Loucy (cell line): ENCODE data around the gene POLA2.

ENCODE experiments used
- H2AFZ ChIP-seq: fragments of 200-600 bp; sonication (generic); 2 replicates; pipeline ENCODE4 v1.6.0; 2016; ENCODE audit warnings: antibody characterized with exemption, mild to moderate bottlenecking, low read length, moderate library complexity
- H3F3A ChIP-seq: fragments of 200-600 bp; 2 replicates; pipeline ENCODE4 v1.6.0; 2016; ENCODE audit warnings: antibody characterized with exemption, low read depth, mild to moderate bottlenecking
- H3K27me3 ChIP-seq: fragments of 200-600 bp; sonication (generic); 2 replicates; pipeline ENCODE4 v1.6.1; 2014; ENCODE audit warnings: low read length, mild to moderate bottlenecking; ENCODE audit not compliant: insufficient read depth, poor library complexity, severe bottlenecking
- H3K36me3 ChIP-seq: fragments of 200-600 bp; sonication (generic); 2 replicates; pipeline ENCODE4 v1.6.1; 2016; ENCODE audit warnings: low read length; ENCODE audit not compliant: insufficient read depth
- H3K4me1 ChIP-seq: fragments of 200-600 bp; sonication (generic); 2 replicates; pipeline ENCODE4 v1.5.1; 2014; ENCODE audit warnings: low read length, mild to moderate bottlenecking; ENCODE audit not compliant: insufficient read depth, poor library complexity, severe bottlenecking
- H3K4me2 ChIP-seq: fragments of 200-600 bp; sonication (generic); 2 replicates; pipeline ENCODE4 v1.6.0; 2014; ENCODE audit warnings: antibody characterized with exemption, low read length, low read depth, mild to moderate bottlenecking; ENCODE audit not compliant: poor library complexity, severe bottlenecking
- H3K4me3 ChIP-seq: fragments of 200-600 bp; sonication (generic); 2 replicates; pipeline ENCODE4 v1.5.1; 2014; ENCODE audit warnings: low read length, mild to moderate bottlenecking, mixed read lengths; ENCODE audit not compliant: poor library complexity, severe bottlenecking
- H3K79me2 ChIP-seq: fragments of 200-600 bp; sonication (generic); 2 replicates; pipeline ENCODE4 v1.6.1; 2014; ENCODE audit warnings: low read length; ENCODE audit not compliant: insufficient read depth
- H3K9ac ChIP-seq: fragments of 200-600 bp; sonication (generic); 2 replicates; pipeline ENCODE4 v1.6.0; 2014; ENCODE audit warnings: mild to moderate bottlenecking, low read depth, low read length, moderate library complexity; ENCODE audit not compliant: poor library complexity, severe bottlenecking
- H3K9me2 ChIP-seq: fragments of 200-600 bp; sonication (generic); replicated peaks from 2 replicates; pipeline ENCODE4 v1.6.1; 2016; ENCODE audit warnings: low read depth, low read length, mixed read lengths
- H3K9me3 ChIP-seq: fragments of 200-600 bp; sonication (generic); 2 replicates; pipeline ENCODE4 v1.6.1; 2014; ENCODE audit warnings: mild to moderate bottlenecking, antibody characterized with exemption, low read length, low read depth; ENCODE audit not compliant: insufficient read depth
- H4K20me1 ChIP-seq: fragments of 200-600 bp; sonication (generic); 2 replicates; pipeline ENCODE4 v1.6.0; 2014; ENCODE audit warnings: antibody characterized with exemption, low read length, mild to moderate bottlenecking; ENCODE audit not compliant: insufficient read depth, poor library complexity, severe bottlenecking
- EZH2phosphoT487 ChIP-seq: fragments of 200-600 bp; IDR thresholded peaks from 2 replicates; pipeline ENCODE4 v1.6.1; 2018; ENCODE audit warnings: antibody characterized with exemption, mild to moderate bottlenecking, moderate library complexity, borderline replicate concordance
- TF ChIP-seq, protein P1 (sequence below): fragments of 200-600 bp; sonication (generic); conservative IDR thresholded peaks from 2 replicates; pipeline ENCODE4 v1.5.1; 2014; ENCODE audit warnings: mild to moderate bottlenecking, antibody characterized with exemption, low read length

The POLA2 gene

DNA sequence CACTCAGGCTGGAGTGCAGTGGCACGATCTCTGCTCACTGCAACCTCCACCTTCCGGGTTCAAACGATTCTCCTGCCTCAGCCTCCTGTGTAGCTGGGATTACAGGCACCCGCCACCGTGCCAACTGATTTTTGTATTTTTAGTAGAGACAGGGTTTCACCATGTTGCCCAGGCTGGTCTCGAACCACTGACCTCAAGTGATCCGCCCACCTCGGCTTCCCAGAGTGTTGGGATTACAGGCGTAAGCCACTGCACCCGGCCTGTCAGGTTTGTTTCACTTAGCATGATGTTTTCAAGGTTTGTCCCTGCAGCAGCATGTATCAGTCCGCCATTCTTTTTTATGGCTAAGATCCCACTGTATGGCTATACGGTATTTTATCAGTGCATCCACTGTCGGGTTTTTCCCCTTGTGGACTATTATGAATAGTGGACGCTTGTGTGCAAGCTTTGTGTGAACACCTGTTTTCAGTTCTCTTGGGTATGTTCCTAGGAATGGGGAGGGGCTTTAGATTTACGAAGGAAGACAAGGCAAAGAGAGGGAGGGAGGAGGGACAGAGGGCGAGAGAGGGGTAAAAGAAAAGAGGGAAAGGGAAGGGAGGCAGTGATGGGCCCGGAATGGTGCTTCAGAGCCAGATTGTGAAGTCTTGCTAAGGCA lies 39.0 kb downstream of the POLA2 start:
- H3K9ac ChIP-seq: no peak overlapping the region
- no peak overlapping the region for H3K4me2 ChIP-seq
- H3K9me3 ChIP-seq: no peaks in the 10 kb centered on the region
- no peaks in the 10 kb centered on the region for H3F3A ChIP-seq
- H4K20me1 ChIP-seq: no peaks in the 10 kb centered on the region
- no peak overlapping the region for H3K4me3 ChIP-seq
- H3K4me1 ChIP-seq: no peaks in the 10 kb centered on the region
- no peaks in the 10 kb centered on the region for H3K79me2 ChIP-seq
- H2AFZ ChIP-seq: no peak overlapping the region
- H3K27me3 ChIP-seq: no peaks in the 10 kb centered on the region
- no peaks in the 10 kb centered on the region for H3K9me2 ChIP-seq
- H3K36me3 ChIP-seq: peaks cover 40% of the 10 kb centered on the region; the same call in 1 of the 2 replicates
- TF ChIP-seq, protein P1, sequence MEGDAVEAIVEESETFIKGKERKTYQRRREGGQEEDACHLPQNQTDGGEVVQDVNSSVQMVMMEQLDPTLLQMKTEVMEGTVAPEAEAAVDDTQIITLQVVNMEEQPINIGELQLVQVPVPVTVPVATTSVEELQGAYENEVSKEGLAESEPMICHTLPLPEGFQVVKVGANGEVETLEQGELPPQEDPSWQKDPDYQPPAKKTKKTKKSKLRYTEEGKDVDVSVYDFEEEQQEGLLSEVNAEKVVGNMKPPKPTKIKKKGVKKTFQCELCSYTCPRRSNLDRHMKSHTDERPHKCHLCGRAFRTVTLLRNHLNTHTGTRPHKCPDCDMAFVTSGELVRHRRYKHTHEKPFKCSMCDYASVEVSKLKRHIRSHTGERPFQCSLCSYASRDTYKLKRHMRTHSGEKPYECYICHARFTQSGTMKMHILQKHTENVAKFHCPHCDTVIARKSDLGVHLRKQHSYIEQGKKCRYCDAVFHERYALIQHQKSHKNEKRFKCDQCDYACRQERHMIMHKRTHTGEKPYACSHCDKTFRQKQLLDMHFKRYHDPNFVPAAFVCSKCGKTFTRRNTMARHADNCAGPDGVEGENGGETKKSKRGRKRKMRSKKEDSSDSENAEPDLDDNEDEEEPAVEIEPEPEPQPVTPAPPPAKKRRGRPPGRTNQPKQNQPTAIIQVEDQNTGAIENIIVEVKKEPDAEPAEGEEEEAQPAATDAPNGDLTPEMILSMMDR: no peak
- no peak for TF ChIP-seq EZH2phosphoT487

DNA sequence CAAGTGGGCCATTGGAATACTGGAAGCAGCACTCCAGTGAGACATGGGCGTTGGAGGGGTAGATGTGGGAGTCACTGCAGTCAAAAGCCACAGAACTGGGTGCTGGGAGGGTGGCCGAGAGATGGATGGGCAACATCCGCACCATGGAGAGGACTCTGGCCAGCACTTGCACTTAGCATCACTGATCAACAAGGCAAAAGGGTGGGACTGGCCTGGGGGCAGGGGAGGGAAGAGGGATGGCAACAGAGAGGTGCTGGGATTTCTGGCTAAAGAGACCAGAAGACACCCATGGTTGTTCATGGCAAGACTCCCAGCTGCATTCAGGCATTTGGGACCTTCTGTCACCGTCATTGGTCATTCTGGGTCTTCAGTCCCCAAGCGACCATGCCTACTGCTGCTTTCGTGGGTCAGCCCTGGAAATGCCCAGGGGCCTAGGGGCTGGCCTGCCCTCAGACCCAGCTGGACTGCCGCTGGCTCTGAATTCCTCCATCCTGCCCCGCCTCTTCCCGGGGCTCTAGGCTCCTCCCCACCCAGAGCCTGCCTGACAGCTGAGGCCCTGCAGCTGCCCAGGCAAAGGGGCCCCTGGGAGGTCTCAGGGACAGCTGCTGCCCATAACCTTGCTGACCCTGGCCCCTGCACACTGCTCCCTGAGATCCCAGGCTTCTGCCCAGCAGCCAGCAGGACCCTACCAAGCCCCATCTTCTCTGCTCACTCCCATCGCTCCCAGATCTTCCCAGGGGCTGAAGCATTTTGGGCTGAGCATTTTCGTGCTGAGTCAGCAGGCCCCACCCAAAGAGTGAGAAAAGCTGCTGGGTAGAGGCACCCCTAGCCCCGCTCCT lies 39.9 kb downstream of the POLA2 start:
- Histone ChIP-seq H3K4me1 (no peaks in the 10 kb centered on the region), H3K4me3 (no peak overlapping the region), H3K9me3 (no peaks in the 10 kb centered on the region), H3K4me2 (no peak overlapping the region), H3K9ac (no peak overlapping the region), H3K79me2 (no peaks in the 10 kb centered on the region), H3F3A (no peaks in the 10 kb centered on the region), H3K27me3 (no peaks in the 10 kb centered on the region), H4K20me1 (no peaks in the 10 kb centered on the region), H3K9me2 (no peaks in the 10 kb centered on the region), H3K36me3 (peaks cover 32% of the 10 kb centered on the region; the same call in 1 of the 2 replicates), H2AFZ (no peak overlapping the region)
- TF ChIP-seq EZH2phosphoT487: no peak
- TF ChIP-seq, protein P1: no peak

DNA sequence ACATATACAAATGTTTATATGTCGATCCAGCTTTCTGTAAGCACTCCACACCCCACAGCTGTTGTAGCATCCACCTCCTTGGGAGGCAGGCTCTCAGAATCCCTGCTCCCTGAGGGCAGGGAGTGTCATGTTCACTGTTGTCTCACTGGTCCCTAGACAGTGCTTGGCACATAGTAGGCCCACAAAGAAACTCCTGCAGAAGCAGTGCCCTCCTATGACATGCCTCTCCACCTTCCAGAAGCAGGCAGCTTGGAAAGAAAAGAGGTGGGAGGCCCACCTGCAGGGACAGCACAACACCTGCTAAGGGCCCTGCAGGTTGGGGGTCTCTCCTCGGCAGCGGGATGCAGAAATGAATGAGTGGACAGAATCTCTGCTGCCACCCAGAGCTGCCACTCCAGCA lies 41.8 kb downstream of the POLA2 start:
- TF ChIP-seq, protein P1: no peak
- no peak for TF ChIP-seq EZH2phosphoT487
- no peaks in the 10 kb centered on the region for H3F3A ChIP-seq
- no peak overlapping the region for H3K4me2 ChIP-seq
- H3K9me2 ChIP-seq: no peaks in the 10 kb centered on the region
- H2AFZ ChIP-seq: no peak overlapping the region
- H3K4me3 ChIP-seq: no peak overlapping the region
- no peaks in the 10 kb centered on the region for H3K4me1 ChIP-seq
- peaks cover 20% of the 10 kb centered on the region; the same call in 1 of the 2 replicates for H3K36me3 ChIP-seq
- H3K9me3 ChIP-seq: no peaks in the 10 kb centered on the region
- H4K20me1 ChIP-seq: no peaks in the 10 kb centered on the region
- no peaks in the 10 kb centered on the region for H3K27me3 ChIP-seq
- H3K9ac ChIP-seq: no peak overlapping the region
- H3K79me2 ChIP-seq: no peaks in the 10 kb centered on the region
